Mesodermal cell (in vitro differentiated cells): ENCODE data around the gene GLUD2.
"Not testable (repeated sequence)": the region's sequence is repeated elsewhere in the genome, so short reads cannot be mapped to it uniquely, and the experiment has no call there.

ENCODE experiments used
- H3K27ac ChIP-seq: 2 replicates; pipeline ENCODE4 v1.7.0; 2013; ENCODE audit warnings: mild to moderate bottlenecking, low read depth, low read length, moderate library complexity; ENCODE audit not compliant: severe bottlenecking
- H3K36me3 ChIP-seq: 2 replicates; pipeline ENCODE4 v1.7.1; 2013; ENCODE audit warnings: mild to moderate bottlenecking, low read length, moderate library complexity; ENCODE audit not compliant: control insufficient read depth, insufficient read depth
- H3K4me1 ChIP-seq: one replicate; pipeline ENCODE4 v1.7.1; 2013; ENCODE audit warnings: mild to moderate bottlenecking, low read length; ENCODE audit not compliant: insufficient read depth, control insufficient read depth, poor library complexity, severe bottlenecking
- H3K4me3 ChIP-seq: 2 replicates; pipeline ENCODE4 v1.7.0; 2013; ENCODE audit warnings: low read length, control low read depth, mild to moderate bottlenecking; ENCODE audit not compliant: insufficient read depth, poor library complexity, severe bottlenecking; ENCODE audit errors: extremely low read depth
- H3K9me3 ChIP-seq: 2 replicates; pipeline ENCODE4 v1.7.1; 2013; ENCODE audit warnings: mild to moderate bottlenecking, low read length, moderate library complexity; ENCODE audit not compliant: control insufficient read depth
- WGBS, 2 experiments: methylation state at CpG; one replicate each; pipeline ENCODE4 v1.1.5; 2013; ENCODE audit warnings: missing lambda C conversion rate in 2 of 2; ENCODE audit not compliant: insufficient coverage in 2 of 2; 5-methylcytosine and 5-hydroxymethylcytosine counted together

GLUD2 gene

GRCh38 chrX:121030083-121030482 is 17.3 kb upstream of the GLUD2 start:
- 93% methylated on average over 3 of the region's 4 CpGs; no CpG with 5 or more reads in 1 of the 2 experiments for WGBS, 2 experiments
- Histone ChIP-seq H3K9me3 (no peaks in the 10 kb centered on the region), H3K36me3 (no peaks in the 10 kb centered on the region), H3K27ac (no peak overlapping the region), H3K4me1 (no peaks in the 10 kb centered on the region), H3K4me3 (no peak overlapping the region)

- Histone ChIP-seq H3K4me1 (no peaks in the 10 kb centered on the region), H3K4me3 (no peak overlapping the region), H3K27ac (no peak overlapping the region), H3K9me3 (no peaks in the 10 kb centered on the region), H3K36me3 (no peaks in the 10 kb centered on the region)
- WGBS, 2 experiments, result 40 to 67% methylated on average over 1 of the region's 2 CpGs
Measured at GRCh38 chrX:121032531-121032930, 14.9 kb upstream of the GLUD2 start.

GRCh38 chrX:121036137-121036536 is 11.3 kb upstream of the GLUD2 start:
- no peaks in the 10 kb centered on the region for H3K4me1 ChIP-seq
- H3K9me3 ChIP-seq, result no peaks in the 10 kb centered on the region
- no peak overlapping the region for H3K4me3 ChIP-seq
- no peaks in the 10 kb centered on the region for H3K36me3 ChIP-seq
- H3K27ac ChIP-seq, result no peak overlapping the region
- WGBS, 2 experiments, result no CpG with 5 or more reads among the region's 3 CpGs

GRCh38 chrX:121036951-121037350 is 10.5 kb upstream of the GLUD2 start:
- 80 to 100% methylated on average over 1 of the region's 4 CpGs for WGBS, 2 experiments
- no peaks in the 10 kb centered on the region for H3K36me3 ChIP-seq
- H3K9me3 ChIP-seq, result no peaks in the 10 kb centered on the region
- H3K4me1 ChIP-seq, result no peaks in the 10 kb centered on the region
- H3K4me3 ChIP-seq, result no peak overlapping the region
- H3K27ac ChIP-seq, result no peak overlapping the region

DNA sequence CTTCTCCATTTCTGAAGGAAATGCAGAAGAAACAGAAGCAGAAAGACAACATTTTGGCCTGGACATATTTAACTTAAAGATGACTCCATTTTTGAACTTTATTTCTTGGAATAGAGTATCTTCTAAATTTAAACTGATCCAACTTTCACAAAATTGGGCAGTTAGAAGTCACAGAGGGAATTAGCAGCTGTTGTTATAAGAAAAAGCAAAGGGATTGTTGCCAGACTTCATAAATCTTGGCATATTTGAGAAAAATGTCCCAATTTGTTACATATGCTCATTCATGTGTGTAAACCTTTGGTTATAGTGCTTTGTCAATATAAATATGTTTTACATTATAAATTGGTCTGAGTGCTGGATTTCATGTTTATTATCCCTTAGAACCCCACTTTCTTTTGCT is 3.4 kb downstream of the GLUD2 start:
- no peak overlapping the region for H3K4me3 ChIP-seq
- no peaks in the 10 kb centered on the region for H3K4me1 ChIP-seq
- no peaks in the 10 kb centered on the region for H3K36me3 ChIP-seq
- H3K27ac ChIP-seq, result no peak overlapping the region
- H3K9me3 ChIP-seq, result no peaks in the 10 kb centered on the region

DNA sequence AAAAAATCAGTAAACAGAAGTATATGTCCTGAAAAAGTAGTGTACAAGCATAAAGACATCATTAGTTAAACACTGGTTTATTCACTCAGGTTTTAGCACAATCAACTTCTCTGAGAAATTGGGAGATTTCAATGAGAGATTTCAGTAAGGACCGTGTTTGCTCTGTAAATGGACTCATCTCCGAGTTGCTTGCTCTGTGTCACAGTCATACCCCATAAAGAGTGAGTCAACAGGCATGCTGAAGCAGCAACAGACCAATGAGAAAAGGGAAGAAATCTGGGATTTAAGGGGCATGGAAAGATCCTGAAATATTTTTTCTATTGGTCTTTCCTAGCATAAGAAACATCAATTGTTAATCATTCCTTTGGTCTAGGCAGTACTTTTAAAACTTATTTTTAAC is 4.7 kb downstream of the GLUD2 start:
- H3K9me3 ChIP-seq, result no peaks in the 10 kb centered on the region
- no peaks in the 10 kb centered on the region for H3K36me3 ChIP-seq

DNA sequence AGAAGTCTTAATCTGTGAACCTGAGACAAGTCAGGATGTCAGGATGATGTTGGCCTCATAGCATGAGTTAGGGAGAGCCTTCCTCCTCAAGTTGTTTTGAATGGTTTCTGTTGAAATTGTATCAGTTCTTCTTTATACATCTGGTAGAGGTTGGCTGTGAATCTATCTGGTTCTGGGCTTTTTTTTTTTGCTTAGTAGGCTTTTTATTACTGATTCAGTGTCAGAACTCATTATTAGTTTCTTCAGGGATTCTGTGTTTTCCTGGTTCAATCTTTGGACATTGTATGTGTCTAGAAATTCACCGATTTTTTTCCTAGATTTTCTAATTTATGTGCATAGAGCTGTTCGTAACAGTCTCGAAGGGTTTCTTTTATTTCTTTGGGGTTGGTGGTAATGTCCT is 14.9 kb downstream of the GLUD2 start:
- no peaks in the 10 kb centered on the region for H3K36me3 ChIP-seq
- no CpG with 5 or more reads among the region's 3 CpGs for WGBS, 2 experiments
- H3K4me3 ChIP-seq, result no peak overlapping the region

More for the DNA sequence above, 4.7 kb downstream of the GLUD2 start:
- Histone ChIP-seq H3K4me1 (no peaks in the 10 kb centered on the region), H3K27ac (no peak overlapping the region), H3K4me3 (no peak overlapping the region)
- WGBS, 2 experiments, result 80% methylated on average over 1 of the region's 2 CpGs; no CpG with 5 or more reads in 1 of the 2 experiments

GRCh38 chrX:121064579-121064978 is 17.2 kb downstream of the GLUD2 start:
- Histone ChIP-seq H3K27ac (no peak overlapping the region), H3K36me3 (no peaks in the 10 kb centered on the region), H3K9me3 (no peaks in the 10 kb centered on the region), H3K4me1 (no peaks in the 10 kb centered on the region), H3K4me3 (no peak overlapping the region)
- WGBS, 2 experiments, result no CpG with 5 or more reads among the region's 6 CpGs

More for the DNA sequence above, 14.9 kb downstream of the GLUD2 start:
- Histone ChIP-seq H3K9me3 (no peaks in the 10 kb centered on the region), H3K4me1 (no peaks in the 10 kb centered on the region), H3K27ac (no peak overlapping the region)

- H3K4me1 ChIP-seq, H3K4me3 ChIP-seq, H3K36me3 ChIP-seq, H3K9me3 ChIP-seq, H3K27ac ChIP-seq: not testable (repeated sequence)
- WGBS, 2 experiments, result 67% methylated on average over 1 of the region's 2 CpGs; no CpG with 5 or more reads in 1 of the 2 experiments
Measured at GRCh38 chrX:121084247-121084646, 36.8 kb downstream of the GLUD2 start.

GRCh38 chrX:121084903-121085611 is 37.6 kb downstream of the GLUD2 start:
- H3K4me3 ChIP-seq, result no peak overlapping the region
- H3K27ac ChIP-seq, result no peak overlapping the region
- no peaks in the 10 kb centered on the region for H3K4me1 ChIP-seq
- H3K36me3 ChIP-seq, result no peaks in the 10 kb centered on the region
- no CpG with 5 or more reads among the region's 3 CpGs for WGBS, 2 experiments
- H3K9me3 ChIP-seq, result no peaks in the 10 kb centered on the region

GRCh38 chrX:121085612-121086010 is 38.2 kb downstream of the GLUD2 start:
- H3K36me3 ChIP-seq, result no peaks in the 10 kb centered on the region

More at GRCh38 chrX:121085612-121086010, 38.2 kb downstream of the GLUD2 start:
- no peaks in the 10 kb centered on the region for H3K9me3 ChIP-seq
- WGBS, 2 experiments, result no CpG with 5 or more reads among the region's 2 CpGs
- no peak overlapping the region for H3K27ac ChIP-seq
- H3K4me3 ChIP-seq, result no peak overlapping the region
- H3K4me1 ChIP-seq, result no peaks in the 10 kb centered on the region
